Measurements from ENCODE around the gene DENND6A.
"Not testable (repeated sequence)": the region's sequence is repeated elsewhere in the genome, so short reads cannot be mapped to it uniquely, and the experiment has no call there.

The DENND6A gene

GRCh38 chr3:57692396-57693147 is at the start of gene DENND6A:
Gene DENND6A, minus strand, starts transcription at chr3:57693077. Its CDS starts 59 bp downstream, at chr3:57693018.
- DNase-seq (ENCODE audit: low spot score) = peak; percentile 99

- no peak for DNase-seq (ENCODE audit: low spot score)
Observed at GRCh38 chr3:57740027-57740426, 47.1 kb upstream of the DENND6A start.

GRCh38 chr3:57738391-57738790 is 45.5 kb upstream of the DENND6A start:
- no peak for DNase-seq (ENCODE audit: low spot score)

- no peak for DNase-seq (ENCODE audit: low spot score)
Observed at GRCh38 chr3:57737840-57738239, 45.0 kb upstream of the DENND6A start.

GRCh38 chr3:57735405-57735804 is 42.5 kb upstream of the DENND6A start:
- no peak for DNase-seq (ENCODE audit: low spot score)

- no peak for DNase-seq (ENCODE audit: low spot score)
Observed at GRCh38 chr3:57733790-57734189, 40.9 kb upstream of the DENND6A start.

- DNase-seq (ENCODE audit: low spot score) = no peak
Observed at GRCh38 chr3:57731311-57731710, 38.4 kb upstream of the DENND6A start.

GRCh38 chr3:57730682-57731081 is 37.8 kb upstream of the DENND6A start:
- no peak for DNase-seq (ENCODE audit: low spot score)

- no peak for DNase-seq (ENCODE audit: low spot score)
Observed at GRCh38 chr3:57729334-57730045, 36.6 kb upstream of the DENND6A start.

- no peak for DNase-seq (ENCODE audit: low spot score)
Observed at GRCh38 chr3:57727106-57727505, 34.2 kb upstream of the DENND6A start.

- no peak for DNase-seq (ENCODE audit: low spot score)
Observed at GRCh38 chr3:57726397-57726796, 33.5 kb upstream of the DENND6A start.

GRCh38 chr3:57718118-57718517 is 25.2 kb upstream of the DENND6A start:
- no peak for DNase-seq (ENCODE audit: low spot score)

GRCh38 chr3:57717205-57717868 is 24.5 kb upstream of the DENND6A start:
- DNase-seq (ENCODE audit: low spot score) = no peak

GRCh38 chr3:57715686-57716085 is 22.8 kb upstream of the DENND6A start:
- DNase-seq (ENCODE audit: low spot score) = no peak

GRCh38 chr3:57709559-57709958 is 16.7 kb upstream of the DENND6A start:
- DNase-seq (ENCODE audit: low spot score) = no peak

- no peak for DNase-seq (ENCODE audit: low spot score)
Observed at GRCh38 chr3:57709031-57709430, 16.2 kb upstream of the DENND6A start.

- no peak for DNase-seq (ENCODE audit: low spot score)
Observed at GRCh38 chr3:57706462-57706861, 13.6 kb upstream of the DENND6A start.

- not testable (repeated sequence) for DNase-seq (ENCODE audit: low spot score)
Observed at GRCh38 chr3:57705351-57705750, 12.5 kb upstream of the DENND6A start.

GRCh38 chr3:57701781-57702180 is 8.9 kb upstream of the DENND6A start:
- DNase-seq (ENCODE audit: low spot score) = no peak

GRCh38 chr3:57700737-57701136 is 7.9 kb upstream of the DENND6A start:
- no peak for DNase-seq (ENCODE audit: low spot score)

- DNase-seq (ENCODE audit: low spot score) = no peak
Observed at GRCh38 chr3:57699591-57699990, 6.7 kb upstream of the DENND6A start.

- DNase-seq (ENCODE audit: low spot score) = no peak
Observed at GRCh38 chr3:57696801-57697321, 4.0 kb upstream of the DENND6A start.

- DNase-seq (ENCODE audit: low spot score) = no peak
Observed at GRCh38 chr3:57694146-57694545, 1.3 kb upstream of the DENND6A start.

Data from D341Med (cell line).